ENCODE data around the gene HPS6.

Gene HPS6

GRCh38 chr10:102068216-102068615, 3.1 kb downstream of the HPS6 start:
- DNase-seq (ENCODE audit: low read depth in 1 of 2, low spot score in 1 of 2) = no peak

- no peak for DNase-seq (ENCODE audit: low read depth in 1 of 2, low spot score in 1 of 2)
Measured at GRCh38 chr10:102069071-102069470, 3.9 kb downstream of the HPS6 start.

- DNase-seq (ENCODE audit: low read depth in 1 of 2, low spot score in 1 of 2) = peak; percentile 65 to 78
Measured at GRCh38 chr10:102072673-102073527, 7.8 kb downstream of the HPS6 start.

DNA sequence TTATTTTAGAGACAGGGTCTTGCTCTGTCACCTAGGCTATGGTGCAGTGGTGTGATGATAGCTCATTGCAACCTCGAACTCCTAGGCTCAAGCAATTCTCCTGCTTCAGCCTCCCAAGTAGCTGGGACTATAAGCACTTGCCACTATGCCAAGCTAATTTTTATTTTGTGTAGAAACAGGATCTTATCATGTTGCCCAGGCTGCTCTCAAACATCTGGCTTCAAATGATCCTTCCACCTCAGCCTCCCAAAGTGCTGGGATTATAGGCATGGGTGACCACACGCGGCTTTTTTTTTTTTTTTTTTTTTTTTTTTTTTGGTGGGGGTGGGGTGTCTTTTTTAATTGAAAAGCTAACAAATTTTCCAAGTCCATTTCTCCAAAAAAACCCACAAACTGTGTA, 18.4 kb downstream of the HPS6 start:
- DNase-seq (ENCODE audit: low read depth in 1 of 2, low spot score in 1 of 2) = no peak

DNA sequence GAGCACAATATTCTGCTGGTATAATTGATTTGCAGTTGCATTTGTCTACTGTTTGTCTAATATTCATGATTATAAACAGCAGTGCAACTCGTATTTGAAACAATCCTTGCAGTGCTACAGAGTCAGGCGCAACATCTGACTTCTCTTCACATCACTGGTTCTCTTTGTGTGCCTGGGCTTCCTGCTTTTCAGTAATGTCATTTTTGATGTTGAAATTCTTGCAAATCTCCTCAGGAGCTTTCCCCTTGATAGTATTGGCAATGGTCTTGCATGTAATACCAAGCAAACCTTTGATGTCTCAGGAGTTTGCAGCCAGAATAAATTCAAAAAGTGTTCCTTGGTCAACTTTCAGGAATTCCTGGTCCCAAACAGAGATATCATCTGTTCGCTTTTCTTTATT, 20.2 kb downstream of the HPS6 start:
- DNase-seq (ENCODE audit: low read depth in 1 of 2, low spot score in 1 of 2) = no peak

GRCh38 chr10:102086196-102086595, 21.0 kb downstream of the HPS6 start:
- DNase-seq (ENCODE audit: low read depth in 1 of 2, low spot score in 1 of 2) = no peak

- no peak for DNase-seq (ENCODE audit: low read depth in 1 of 2, low spot score in 1 of 2)
Measured at GRCh38 chr10:102090772-102091171, 25.6 kb downstream of the HPS6 start.

GRCh38 chr10:102096449-102096848, 31.3 kb downstream of the HPS6 start:
- no peak for DNase-seq (ENCODE audit: low read depth in 1 of 2, low spot score in 1 of 2)

- no peak for DNase-seq (ENCODE audit: low read depth in 1 of 2, low spot score in 1 of 2)
Measured at GRCh38 chr10:102101152-102101551, 36.0 kb downstream of the HPS6 start.

DNA sequence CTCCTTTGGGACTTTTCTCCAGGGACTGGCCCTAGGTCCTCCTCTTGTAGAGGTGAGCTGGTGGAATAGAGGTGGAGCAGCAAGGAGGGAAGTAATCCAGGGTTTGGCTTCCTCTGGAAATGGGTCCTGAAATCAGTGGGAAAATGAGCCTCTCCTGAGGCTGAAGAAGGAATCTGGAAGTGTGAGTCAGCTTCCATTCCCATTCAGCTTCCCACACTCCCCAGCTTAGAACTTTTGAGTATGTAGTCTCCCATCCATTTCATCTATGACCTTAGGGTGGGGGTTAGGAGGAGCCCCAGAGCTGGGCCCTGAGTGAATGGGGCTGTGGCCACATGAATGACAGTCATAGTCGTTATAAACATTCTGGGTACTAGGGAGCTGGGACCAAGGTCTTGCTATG, 37.3 kb downstream of the HPS6 start:
- no peak for DNase-seq (ENCODE audit: low read depth in 1 of 2, low spot score in 1 of 2)

DNA sequence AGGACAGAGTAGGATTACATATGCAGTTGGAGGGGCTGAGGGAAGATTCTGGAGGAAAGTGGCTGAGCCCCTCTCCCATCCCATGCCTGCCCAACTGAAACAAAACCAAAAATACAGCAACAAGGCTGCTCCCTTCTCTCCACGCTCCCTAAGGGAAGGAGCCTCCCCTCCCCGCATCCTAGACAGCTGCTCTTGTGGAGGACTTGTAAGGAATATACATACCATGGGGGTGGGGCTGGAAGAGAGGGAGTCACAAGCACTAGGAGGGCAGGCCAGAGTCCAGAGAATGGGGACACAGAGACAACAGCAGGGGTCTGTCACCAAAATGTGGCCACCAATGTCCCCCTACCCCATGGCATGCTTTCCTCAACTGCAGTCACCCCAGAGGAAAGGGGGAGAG, 41.8 kb downstream of the HPS6 start:
- DNase-seq (ENCODE audit: low read depth in 1 of 2, low spot score in 1 of 2) = no peak

GRCh38 chr10:102109166-102110116, 44.3 kb downstream of the HPS6 start:
- DNase-seq (ENCODE audit: low read depth in 1 of 2, low spot score in 1 of 2) = no peak

- DNase-seq (ENCODE audit: low read depth in 1 of 2, low spot score in 1 of 2) = no peak
Measured at GRCh38 chr10:102111276-102111675, 46.1 kb downstream of the HPS6 start.

GRCh38 chr10:102112210-102112817, 47.2 kb downstream of the HPS6 start:
- DNase-seq (ENCODE audit: low read depth in 1 of 2, low spot score in 1 of 2) = no peak

DNA sequence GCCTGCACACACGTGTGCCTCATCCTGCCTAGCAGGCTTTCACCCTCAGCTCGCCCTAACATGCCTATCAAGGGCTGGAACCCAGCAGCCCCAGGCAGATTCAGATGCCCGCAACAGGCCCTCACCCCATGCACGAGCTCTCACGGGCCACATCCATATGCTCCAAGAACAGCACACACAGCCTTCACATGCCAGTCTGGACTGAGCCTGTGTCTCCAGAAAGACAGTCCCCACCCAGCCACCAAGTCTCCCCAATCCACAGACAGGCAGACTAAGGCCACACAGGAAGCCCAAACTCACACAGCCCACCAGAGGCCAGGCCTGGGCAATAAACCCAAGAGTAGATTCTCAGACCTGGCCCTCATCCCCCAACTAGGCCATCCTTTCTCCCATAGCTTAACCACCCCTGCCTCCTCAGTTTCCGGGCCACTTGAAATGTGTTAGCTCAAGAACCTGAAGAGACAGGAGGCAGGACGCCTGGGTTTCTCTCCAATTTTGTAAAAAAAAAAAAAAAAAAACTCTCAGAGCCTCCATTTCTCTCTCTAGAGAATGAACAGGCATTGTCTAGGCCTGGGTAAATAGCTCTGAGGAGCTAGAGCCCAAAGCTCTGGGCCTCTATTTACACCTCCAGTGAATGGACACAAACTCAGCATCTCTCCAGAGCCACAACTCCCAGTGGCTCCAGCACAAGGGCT, 48.3 kb downstream of the HPS6 start:
- DNase-seq (ENCODE audit: low read depth in 1 of 2, low spot score in 1 of 2) = no peak

DNA sequence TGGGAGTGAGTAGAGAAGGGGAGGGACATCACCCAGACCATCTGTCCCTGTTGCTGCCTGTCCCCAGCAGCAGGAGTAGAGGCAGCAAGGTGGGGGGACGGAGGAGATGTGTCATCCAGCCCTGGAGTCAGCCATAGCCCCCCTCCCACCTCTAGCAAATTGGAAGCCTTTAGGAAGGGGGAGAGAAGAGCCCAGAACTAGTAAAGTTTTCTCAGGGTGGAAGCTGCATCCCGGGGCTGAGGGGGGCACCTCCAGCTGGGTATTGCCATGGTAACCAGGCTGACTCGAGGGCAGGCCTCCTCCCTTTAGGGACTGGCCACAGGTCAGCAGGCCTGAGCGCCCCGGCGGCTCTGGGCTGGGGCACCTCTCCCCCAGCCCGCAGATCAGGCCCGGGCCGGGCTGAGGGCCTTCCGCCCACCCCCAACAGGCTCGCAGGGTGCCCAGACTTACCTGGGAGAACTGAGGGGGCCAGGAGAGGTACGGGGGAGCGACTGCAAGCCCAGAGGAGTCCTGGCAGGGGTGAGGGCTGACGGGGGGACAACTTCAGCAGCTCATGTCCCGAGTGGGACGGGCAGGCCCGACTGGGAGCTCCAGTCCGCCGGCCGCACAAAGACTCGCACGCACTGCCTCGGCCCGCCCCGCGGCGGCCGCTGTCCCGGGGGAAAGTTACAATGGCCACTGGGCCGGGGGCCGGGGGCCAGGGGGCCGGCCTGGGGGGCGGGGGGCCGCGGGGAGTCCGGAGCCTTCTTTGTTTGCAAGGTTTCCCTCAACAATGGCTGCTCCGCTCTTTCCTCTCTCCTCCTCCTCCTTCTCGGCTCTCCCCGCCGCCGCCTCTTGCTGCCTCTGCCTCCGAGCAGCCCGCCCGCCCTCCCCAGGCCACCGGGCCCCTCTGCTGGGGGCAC, 49.1 kb downstream of the HPS6 start:
- DNase-seq (ENCODE audit: low read depth in 1 of 2, low spot score in 1 of 2) = no peak

DNA sequence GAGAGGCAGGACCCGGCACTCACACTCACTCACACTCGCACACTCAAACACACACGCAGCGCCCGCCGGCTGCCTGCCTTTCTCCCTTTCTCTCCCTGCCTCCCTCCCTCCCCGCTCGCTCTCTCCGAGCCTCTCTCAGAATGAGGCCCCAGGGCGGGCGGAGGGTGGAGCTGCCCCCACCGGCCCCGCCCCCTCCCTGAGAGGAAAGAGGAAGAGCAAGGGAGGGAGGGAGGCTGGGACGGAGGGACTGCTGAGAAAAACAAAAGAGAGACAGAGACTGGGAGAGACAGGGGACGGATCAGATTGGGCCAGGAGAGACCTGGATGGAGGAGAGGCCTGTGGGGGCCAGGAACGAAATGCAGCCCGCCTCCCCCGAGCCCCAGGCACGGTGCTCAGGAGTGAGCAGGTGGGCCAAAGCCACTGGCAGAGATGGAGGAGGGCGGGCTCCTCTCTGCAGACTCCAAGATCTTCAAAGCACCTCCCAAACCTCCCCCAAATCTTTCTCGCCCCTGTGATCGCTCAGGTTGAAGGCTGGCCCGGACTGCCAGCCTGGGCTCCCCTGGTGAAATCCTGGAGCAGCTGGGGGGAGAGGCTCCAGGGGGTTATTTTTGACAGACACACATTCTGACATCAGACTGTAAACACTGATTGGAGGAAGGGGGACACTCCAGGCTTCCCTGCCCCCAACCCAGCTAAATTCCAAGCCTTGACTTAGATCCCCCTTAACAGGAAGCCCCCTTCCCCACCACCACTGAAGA, 49.9 kb downstream of the HPS6 start:
- DNase-seq (ENCODE audit: low read depth in 1 of 2, low spot score in 1 of 2) = peak; percentile 63 to 83

GRCh38 chr10:102115775-102116174, 50.6 kb downstream of the HPS6 start:
- DNase-seq (ENCODE audit: low read depth in 1 of 2, low spot score in 1 of 2) = no peak

GRCh38 chr10:102116656-102117055, 51.5 kb downstream of the HPS6 start:
- no peak for DNase-seq (ENCODE audit: low read depth in 1 of 2, low spot score in 1 of 2)
